GM19238 (cell line): ENCODE results near the gene SART1.

Source experiments
- DNase-seq: peaks from one replicate; pipeline ENCODE4 v3.0.0; 2011; ENCODE audit warnings: low spot score; ENCODE audit not compliant: insufficient read length

SART1 gene, protein sequence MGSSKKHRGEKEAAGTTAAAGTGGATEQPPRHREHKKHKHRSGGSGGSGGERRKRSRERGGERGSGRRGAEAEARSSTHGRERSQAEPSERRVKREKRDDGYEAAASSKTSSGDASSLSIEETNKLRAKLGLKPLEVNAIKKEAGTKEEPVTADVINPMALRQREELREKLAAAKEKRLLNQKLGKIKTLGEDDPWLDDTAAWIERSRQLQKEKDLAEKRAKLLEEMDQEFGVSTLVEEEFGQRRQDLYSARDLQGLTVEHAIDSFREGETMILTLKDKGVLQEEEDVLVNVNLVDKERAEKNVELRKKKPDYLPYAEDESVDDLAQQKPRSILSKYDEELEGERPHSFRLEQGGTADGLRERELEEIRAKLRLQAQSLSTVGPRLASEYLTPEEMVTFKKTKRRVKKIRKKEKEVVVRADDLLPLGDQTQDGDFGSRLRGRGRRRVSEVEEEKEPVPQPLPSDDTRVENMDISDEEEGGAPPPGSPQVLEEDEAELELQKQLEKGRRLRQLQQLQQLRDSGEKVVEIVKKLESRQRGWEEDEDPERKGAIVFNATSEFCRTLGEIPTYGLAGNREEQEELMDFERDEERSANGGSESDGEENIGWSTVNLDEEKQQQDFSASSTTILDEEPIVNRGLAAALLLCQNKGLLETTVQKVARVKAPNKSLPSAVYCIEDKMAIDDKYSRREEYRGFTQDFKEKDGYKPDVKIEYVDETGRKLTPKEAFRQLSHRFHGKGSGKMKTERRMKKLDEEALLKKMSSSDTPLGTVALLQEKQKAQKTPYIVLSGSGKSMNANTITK

GRCh38 chr11:65961267-65962140 lies at the start of gene SART1:
TSS of gene SART1 (plus strand) at chr11:65961734. CDS start at chr11:65961781, 47 bp downstream.
- peak; percentile 99 for DNase-seq

GRCh38 chr11:65912845-65913244 lies 48.7 kb upstream of the SART1 start:
- DNase-seq: no peak

DNA sequence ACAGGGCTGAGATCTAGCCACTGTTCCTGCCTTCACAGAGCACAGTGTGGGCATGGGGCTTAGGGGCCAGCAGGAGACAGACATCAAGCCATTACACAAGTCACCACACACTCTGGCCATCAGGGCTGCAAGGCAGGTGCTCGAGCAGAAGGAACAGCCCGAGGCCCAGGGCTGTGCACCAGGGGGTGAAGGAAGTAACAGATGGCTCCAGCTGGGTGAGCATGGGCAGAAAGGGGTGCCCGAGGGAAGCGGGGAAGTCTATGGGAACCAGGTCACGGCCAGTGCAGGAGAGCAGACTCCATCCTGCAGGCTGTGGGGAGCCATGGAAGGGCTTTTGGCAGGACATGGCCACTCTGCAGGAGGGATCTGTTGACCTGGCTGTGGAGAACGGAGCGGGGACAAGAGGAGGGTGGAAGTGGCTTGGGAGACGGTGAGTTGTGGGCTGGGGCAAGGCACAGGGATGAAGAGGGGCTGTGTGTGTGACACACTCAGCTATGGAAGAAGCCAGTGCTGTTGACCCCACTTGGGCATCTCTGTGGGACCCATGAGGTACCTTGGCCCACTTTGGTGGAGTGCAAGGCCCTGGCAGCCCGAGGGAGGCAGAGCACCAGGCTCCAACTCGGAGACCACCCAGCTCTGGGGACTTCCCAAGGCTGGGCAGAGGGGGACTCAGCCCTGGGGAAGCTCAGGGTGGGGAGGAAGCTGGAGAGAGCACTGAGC lies 46.3 kb upstream of the SART1 start:
- DNase-seq: no peak

DNA sequence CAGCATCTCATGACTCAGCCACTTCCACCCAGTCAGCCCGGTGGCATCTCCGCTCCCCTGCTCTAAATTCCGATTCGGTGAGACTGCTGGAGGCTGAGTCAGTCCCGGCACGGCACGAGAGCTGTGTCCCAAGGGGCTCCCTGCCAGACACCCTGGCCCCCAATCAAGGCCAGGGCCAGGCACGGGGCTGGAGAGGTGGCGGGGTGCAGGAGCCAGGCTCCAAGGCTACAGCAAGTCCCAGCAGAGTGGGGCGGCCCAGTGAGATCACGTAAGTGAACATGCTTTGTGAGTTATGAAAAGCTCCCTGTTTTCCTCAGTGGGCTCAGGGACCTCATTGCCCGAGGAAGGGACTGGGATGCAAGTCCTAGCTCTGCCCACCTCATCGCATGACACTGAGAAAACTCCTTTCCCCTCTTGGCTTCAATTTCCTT lies 45.7 kb upstream of the SART1 start:
- no peak for DNase-seq

- no peak for DNase-seq
Measured at GRCh38 chr11:65916391-65916790, 45.1 kb upstream of the SART1 start.

DNA sequence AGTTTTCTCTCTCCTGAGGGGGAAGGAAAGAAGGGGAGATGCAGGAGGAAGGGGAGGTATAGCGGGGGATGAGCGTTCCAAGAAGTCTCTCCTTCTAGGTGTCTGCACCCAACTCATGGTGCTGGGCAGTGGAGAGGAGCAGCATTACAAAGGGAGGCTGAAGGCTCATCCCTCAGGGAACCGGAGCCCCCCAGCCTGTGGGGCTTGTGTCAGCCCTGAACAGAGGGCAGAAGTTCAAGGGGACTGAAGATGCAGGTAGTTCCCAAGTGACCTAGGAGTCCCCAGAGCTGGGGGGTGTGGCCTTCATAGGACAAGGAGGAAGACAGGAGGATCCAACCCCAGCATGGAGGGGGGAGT lies 44.5 kb upstream of the SART1 start:
- no peak for DNase-seq

DNA sequence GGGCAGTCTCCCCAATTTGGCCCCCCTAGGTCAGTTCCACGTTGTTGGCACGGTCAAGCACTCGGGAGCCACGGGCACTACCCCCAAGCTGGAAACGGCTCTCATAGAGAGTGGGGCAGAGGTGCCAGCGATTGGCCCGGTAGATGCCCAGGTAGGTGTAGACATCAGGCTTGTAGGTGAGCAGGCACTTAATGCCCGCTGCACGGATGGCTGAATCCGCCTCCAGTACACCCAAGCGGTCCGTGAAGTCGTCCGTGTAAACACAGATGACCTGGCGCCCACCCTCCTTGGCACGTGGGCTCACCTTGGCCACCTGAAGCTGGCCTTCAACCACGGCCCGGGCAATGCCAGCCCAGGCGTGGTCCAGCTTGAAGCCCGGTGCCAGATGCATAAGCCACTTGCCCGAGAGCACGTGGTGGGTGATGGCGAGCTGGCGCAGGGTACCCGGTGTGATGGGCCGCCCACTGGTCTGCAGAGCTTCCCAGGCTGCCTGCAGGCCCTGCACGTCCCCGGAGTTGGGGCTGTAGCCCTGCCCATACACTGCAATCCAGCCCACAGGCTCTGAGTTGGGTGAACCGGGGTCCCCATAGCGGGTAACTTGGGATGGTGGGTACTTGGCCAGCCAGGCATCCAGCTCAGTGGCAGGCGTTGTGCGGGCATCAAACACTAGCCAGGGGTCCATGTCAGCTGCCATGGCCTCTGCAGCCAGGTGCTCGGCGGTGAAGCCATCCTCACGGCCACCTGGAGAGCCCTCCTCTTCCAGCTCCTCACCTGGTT lies 43.9 kb upstream of the SART1 start:
- no peak for DNase-seq

- DNase-seq: no peak
Measured at GRCh38 chr11:65918211-65919140, 43.1 kb upstream of the SART1 start, which contains the start of gene C11orf68. TSS of gene C11orf68 (minus strand) at chr11:65919062. CDS start at chr11:65919031, 31 bp downstream.

DNA sequence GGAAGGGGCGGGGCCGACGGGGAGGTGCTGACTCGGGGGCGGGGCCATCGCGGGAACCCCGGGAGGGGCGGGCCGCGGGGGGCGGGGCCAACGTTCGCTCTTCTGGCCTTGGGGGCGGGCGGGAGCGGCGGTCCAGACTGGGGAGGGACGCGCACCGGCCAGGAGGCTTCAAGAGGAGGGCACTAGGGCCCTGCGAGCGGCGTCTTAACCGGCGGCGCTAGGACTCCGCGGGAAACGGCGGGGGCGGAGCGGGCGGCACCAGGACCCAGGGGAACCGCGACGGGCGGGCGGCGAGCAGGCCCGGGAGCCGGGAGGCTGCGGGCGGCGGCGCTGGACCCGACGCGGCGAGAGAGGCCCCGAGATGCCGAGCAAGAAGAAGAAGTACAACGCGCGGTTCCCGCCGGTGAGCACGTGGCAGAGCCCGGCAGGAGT lies 42.4 kb upstream of the SART1 start, which contains the start of gene DRAP1:
Gene DRAP1 (plus strand): TSS at position 286 of the 432 bp plus-strand sequence. CDS start 76 bp downstream, at position 362.
- DNase-seq: peak; percentile 98

- peak; percentile 68 for DNase-seq
Measured at GRCh38 chr11:65919573-65920371, 41.8 kb upstream of the SART1 start.

DNA sequence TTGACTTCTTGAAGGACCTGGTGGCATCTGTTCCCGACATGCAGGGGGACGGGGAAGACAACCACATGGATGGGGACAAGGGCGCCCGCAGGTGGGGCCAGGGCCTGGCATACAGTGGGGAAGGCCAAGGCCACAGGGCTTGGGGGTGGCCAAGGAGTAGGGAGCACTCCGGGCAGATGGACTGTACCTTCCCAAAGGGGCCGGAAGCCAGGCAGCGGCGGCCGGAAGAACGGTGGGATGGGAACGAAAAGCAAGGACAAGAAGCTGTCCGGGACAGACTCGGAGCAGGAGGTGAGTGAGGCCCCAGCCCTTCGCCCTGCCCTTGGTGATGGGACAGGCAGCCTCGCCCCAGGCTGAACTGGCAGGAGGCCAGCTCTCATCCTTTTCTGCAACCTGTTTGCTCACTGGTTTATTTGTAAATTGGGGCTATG lies 41.1 kb upstream of the SART1 start:
- DNase-seq: no peak

DNA sequence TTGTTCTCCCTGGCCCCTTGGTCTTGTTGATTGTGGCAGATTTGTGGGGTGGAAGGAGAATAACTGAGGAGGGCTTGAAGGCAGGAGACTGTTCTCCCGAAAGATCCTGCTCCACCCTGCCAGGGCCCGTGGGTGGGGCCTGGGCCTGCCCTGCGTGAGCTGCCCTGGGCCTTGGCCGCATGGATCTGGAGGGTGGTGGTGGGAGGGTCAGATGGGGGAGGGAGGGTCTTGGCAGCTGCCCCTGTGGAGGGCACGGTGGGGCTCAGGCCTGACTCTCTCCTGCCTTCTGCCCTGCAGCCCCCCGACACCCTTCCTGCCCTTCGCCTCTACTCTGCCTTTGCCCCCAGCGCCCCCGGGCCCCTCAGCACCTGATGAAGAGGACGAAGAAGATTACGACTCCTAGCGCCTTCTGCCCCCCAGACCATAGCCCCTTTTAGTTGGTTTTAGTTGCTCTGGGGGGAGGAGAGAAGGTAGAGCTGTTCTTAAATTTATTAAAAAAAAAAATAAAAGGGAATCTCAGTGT lies 40.4 kb upstream of the SART1 start:
- no peak for DNase-seq

DNA sequence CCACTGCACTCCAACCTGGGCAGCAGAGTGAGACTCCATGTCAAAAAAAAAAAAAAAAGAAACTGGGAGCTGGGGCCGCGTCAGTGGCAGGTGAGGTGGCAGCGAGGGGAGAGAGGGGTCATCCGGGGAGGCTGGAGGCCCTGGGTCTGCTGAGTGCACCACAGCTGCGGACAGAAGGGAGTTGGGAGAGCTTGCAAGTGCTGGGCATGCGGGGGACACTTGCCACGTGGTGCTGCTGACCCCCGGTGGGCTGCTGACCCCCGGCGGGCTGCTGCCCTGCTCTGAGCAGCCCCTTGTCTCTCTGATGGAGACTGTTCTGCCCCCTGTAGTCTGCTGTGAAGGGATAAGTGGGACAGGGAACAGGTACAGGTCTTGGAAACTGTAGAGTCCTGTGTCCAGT lies 39.7 kb upstream of the SART1 start:
- DNase-seq: no peak

DNA sequence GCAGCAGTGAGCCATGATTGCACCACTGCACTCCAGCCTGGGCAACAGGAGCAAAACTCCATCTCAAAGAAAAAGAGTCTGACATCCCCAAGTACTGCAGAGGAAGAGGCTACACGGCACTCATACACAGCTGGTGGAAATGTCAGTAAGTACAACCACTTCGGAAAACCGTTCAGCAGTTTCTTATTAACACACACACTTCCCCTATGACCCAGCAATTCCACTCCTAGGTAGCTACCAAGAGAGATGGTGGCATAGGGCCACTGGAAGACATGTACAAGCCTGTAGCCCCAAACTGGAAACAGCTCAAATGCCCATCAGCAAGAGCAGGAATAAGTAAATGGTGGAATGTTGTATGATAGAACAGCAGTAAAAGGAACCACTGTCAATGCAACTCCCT lies 39.0 kb upstream of the SART1 start:
- DNase-seq: no peak

GRCh38 chr11:65925397-65925796 lies 36.1 kb upstream of the SART1 start:
- DNase-seq: no peak

GRCh38 chr11:65927904-65928397 lies 33.6 kb upstream of the SART1 start:
- DNase-seq: peak; percentile 85

DNA sequence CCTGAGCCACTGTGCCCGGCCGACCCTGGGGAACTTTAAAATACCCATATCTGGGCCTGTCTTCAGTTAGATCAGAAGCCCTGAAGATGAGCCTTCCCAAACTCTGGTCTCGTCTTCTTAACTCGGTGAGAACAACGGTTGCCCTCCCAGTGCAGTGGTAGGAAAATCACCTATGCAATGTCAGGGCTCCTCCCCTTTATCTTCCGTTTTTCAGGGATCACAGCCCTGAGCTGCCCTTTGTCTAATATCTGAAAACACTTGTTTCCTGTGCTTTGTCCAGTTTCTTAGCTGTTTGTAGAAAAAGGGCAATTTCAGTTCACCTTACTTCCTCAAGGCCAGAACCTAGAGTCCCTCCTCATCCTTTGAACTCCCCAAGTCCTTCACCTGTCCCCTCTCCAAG lies 32.9 kb upstream of the SART1 start:
- no peak for DNase-seq
